Cardiac atrium fibroblast (primary cell): Measurements from ENCODE around the gene GOLT1B. TPM values are rescaled to one million over a fixed set of nuclear protein-coding genes. Genes with fewer than 3 reads are reported as not detected.

Experiments used
- total RNA-seq: library from RNA; depleted of rRNA; stranded (reverse); fragments of >200 nt; gene quantifications from 2 replicates; pipeline ENCODE4 v1.2.3, GENCODE V29; 2015

The GOLT1B gene
- 53.1 and 72.8 TPM in 2 replicates for total RNA-seq

GRCh38 chr12:21501258-21502163, at the start of gene GOLT1B, which contains the start of gene RECQL:
Gene GOLT1B, plus strand, starts transcription at chr12:21501789. Its CDS starts 135 bp downstream, at chr12:21501924.
Gene RECQL, minus strand, starts transcription at chr12:21501635. Its CDS starts 2,065 bp downstream, at chr12:21499570.

GRCh38 chr12:21526053-21526452, 24.5 kb downstream of the GOLT1B start, which contains the start of gene SPX:
Gene SPX, plus strand, starts transcription at chr12:21526296. Its CDS starts 177 bp downstream, at chr12:21526473.

Other genes with a start within 250 kb of the GOLT1B start
- gene SLCO1A2, start 166.9 kb upstream of the GOLT1B start, total RNA-seq: not detected in 2 replicates
- gene IAPP, start 128.9 kb upstream of the GOLT1B start, total RNA-seq: not detected in 2 replicates
- 11.0 and 14.8 TPM in 2 replicates for gene PYROXD1, start 64.1 kb upstream of the GOLT1B start, total RNA-seq
- 40.4 and 54.6 TPM in 2 replicates for gene RECQL, start 154 bp upstream of the GOLT1B start, total RNA-seq
- gene SPX, start 24.5 kb downstream of the GOLT1B start, total RNA-seq: 0.97 TPM in 1 of 2 replicates, not detected in the other
- not detected in 2 replicates for gene GYS2, start 103.1 kb downstream of the GOLT1B start, total RNA-seq
- 489 and 529 TPM in 2 replicates for gene LDHB, start 156.1 kb downstream of the GOLT1B start, total RNA-seq